DOHH2 (cell line): ENCODE data around the gene MGAM2.

Experiments used
- EZH2phosphoT487 ChIP-seq: fragments of 200-600 bp; sonication (generic); IDR thresholded peaks from 2 replicates; pipeline ENCODE4 v1.6.1; 2017; ENCODE audit warnings: borderline replicate concordance, mild to moderate bottlenecking, antibody characterized with exemption, low read length, moderate library complexity, mixed read lengths
- TF ChIP-seq, protein P1 (sequence below): fragments of 200-600 bp; sonication (generic); IDR thresholded peaks from one replicate; pipeline ENCODE4 v1.5.1; 2014; ENCODE audit warnings: antibody characterized with exemption, mild to moderate bottlenecking, low read depth, low read length; ENCODE audit not compliant: poor library complexity, severe bottlenecking

DNA sequence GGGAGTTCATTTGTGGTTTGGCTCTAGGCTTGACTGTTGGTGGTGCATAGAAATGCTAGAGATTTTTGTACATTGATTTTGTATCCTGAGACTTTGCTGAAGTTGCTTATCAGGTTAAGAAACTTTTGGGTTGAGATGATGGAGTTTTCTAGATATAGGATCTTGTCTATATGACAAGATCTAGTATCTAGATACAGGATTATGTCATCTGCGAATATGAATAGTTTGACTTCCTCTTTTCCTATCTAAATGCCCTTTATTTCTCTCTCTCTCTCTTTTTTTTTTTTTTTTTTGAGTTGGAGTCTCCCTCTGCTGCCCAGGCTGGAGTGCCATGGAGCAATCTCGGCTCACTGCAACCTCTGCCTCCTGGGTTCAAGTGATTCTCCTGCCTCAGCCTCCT lies 62.9 kb downstream of the MGAM2 start:
- TF ChIP-seq, protein P1, sequence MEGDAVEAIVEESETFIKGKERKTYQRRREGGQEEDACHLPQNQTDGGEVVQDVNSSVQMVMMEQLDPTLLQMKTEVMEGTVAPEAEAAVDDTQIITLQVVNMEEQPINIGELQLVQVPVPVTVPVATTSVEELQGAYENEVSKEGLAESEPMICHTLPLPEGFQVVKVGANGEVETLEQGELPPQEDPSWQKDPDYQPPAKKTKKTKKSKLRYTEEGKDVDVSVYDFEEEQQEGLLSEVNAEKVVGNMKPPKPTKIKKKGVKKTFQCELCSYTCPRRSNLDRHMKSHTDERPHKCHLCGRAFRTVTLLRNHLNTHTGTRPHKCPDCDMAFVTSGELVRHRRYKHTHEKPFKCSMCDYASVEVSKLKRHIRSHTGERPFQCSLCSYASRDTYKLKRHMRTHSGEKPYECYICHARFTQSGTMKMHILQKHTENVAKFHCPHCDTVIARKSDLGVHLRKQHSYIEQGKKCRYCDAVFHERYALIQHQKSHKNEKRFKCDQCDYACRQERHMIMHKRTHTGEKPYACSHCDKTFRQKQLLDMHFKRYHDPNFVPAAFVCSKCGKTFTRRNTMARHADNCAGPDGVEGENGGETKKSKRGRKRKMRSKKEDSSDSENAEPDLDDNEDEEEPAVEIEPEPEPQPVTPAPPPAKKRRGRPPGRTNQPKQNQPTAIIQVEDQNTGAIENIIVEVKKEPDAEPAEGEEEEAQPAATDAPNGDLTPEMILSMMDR = no peak
- TF ChIP-seq EZH2phosphoT487 = no peak
